Keratinocyte (primary cell): ENCODE results near the gene TMTC2. TPM values are rescaled to one million over a fixed set of nuclear protein-coding genes. Genes with fewer than 3 reads are reported as not detected.
A peak's percentile ranks its signal among the peaks of the same experiment; 100 is the strongest.

Source experiments
- DNase-seq: peaks from one replicate; pipeline ENCODE4 v3.0.0-alpha.2; 2011; ENCODE audit warnings: low read depth, missing footprints, low spot score
- FAIRE-seq: peaks from 2 replicates; lab custom pipeline; 2011; peaks lifted over from hg19 to GRCh38; lab: Jason Lieb, UNC
- H2AFZ ChIP-seq: 2 replicates; pipeline ENCODE4 v1.6.0; 2012; ENCODE audit warnings: low read length, control low read depth, inconsistent platforms; ENCODE audit not compliant: control insufficient read depth
- H3K27ac ChIP-seq: 2 replicates; pipeline ENCODE4 v1.5.1; 2011; ENCODE audit warnings: low read length; ENCODE audit not compliant: control insufficient read depth, insufficient read depth
- H3K27me3 ChIP-seq: 3 replicates; pipeline ENCODE4 v1.6.0; 2011; ENCODE audit warnings: low read length; ENCODE audit not compliant: control insufficient read depth, insufficient read depth; ENCODE audit errors: extremely low read depth
- H3K36me3 ChIP-seq, 2 experiments: 2 replicates in 1 of 2; 3 replicates in 1 of 2; pipeline ENCODE4 v1.5.1; 2011; ENCODE audit warnings: low read length in 2 of 2, mild to moderate bottlenecking in 1 of 2; ENCODE audit not compliant: control insufficient read depth in 2 of 2, insufficient read depth in 2 of 2; ENCODE audit errors: extremely low read depth in 1 of 2
- H3K4me1 ChIP-seq: 3 replicates; pipeline ENCODE4 v1.5.1; 2011; ENCODE audit warnings: low read length; ENCODE audit not compliant: control insufficient read depth, insufficient read depth; ENCODE audit errors: extremely low read depth
- H3K4me2 ChIP-seq: 3 replicates; pipeline ENCODE4 v1.6.0; 2011; ENCODE audit warnings: low read depth, low read length; ENCODE audit not compliant: control insufficient read depth, insufficient read depth; ENCODE audit errors: extremely low read depth
- H3K4me3 ChIP-seq, 3 experiments: fragments of 200-600 bp in 1 of 3; sonication (generic) in 1 of 3; 2 replicates in 2 of 3; 3 replicates in 1 of 3; pipeline ENCODE4 v1.5.1; 2011 to 2016; ENCODE audit warnings: low read length in 3 of 3, mild to moderate bottlenecking in 3 of 3, control low read depth in 2 of 3, inconsistent platforms in 1 of 3, low read depth in 1 of 3, mixed read lengths in 1 of 3, mixed run types in 1 of 3, moderate library complexity in 1 of 3; ENCODE audit not compliant: control insufficient read depth in 2 of 3, insufficient read depth in 2 of 3; ENCODE audit errors: extremely low read depth in 1 of 3
- H3K79me2 ChIP-seq: 2 replicates; pipeline ENCODE4 v1.6.0; 2012; ENCODE audit warnings: low read length; ENCODE audit not compliant: control insufficient read depth, insufficient read depth
- H3K9ac ChIP-seq: 3 replicates; pipeline ENCODE4 v1.6.0; 2011; ENCODE audit warnings: low read length; ENCODE audit not compliant: control insufficient read depth, insufficient read depth; ENCODE audit errors: extremely low read depth
- H3K9me1 ChIP-seq: 3 replicates; pipeline ENCODE4 v1.6.0; 2011; ENCODE audit warnings: low read length; ENCODE audit not compliant: control insufficient read depth, insufficient read depth; ENCODE audit errors: extremely low read depth
- H3K9me3 ChIP-seq: 2 replicates; pipeline ENCODE4 v1.5.1; 2012; ENCODE audit warnings: low read depth, low read length; ENCODE audit not compliant: control insufficient read depth
- H4K20me1 ChIP-seq: 3 replicates; pipeline ENCODE4 v1.6.0; 2011; ENCODE audit warnings: low read length; ENCODE audit not compliant: control insufficient read depth, insufficient read depth; ENCODE audit errors: extremely low read depth
- CTCF ChIP-seq, 3 experiments: IDR thresholded peaks in 1 of 3; conservative IDR thresholded peaks in 1 of 3; optimal IDR thresholded peaks in 1 of 3; 2 replicates in 2 of 3; 3 replicates in 1 of 3; pipeline versions ENCODE3 to v1.5.1; 2011; ENCODE audit warnings: low read length in 3 of 3, mild to moderate bottlenecking in 3 of 3, moderate library complexity in 2 of 3, control low read depth in 1 of 3, inconsistent platforms in 1 of 3; ENCODE audit not compliant: insufficient read depth in 2 of 3; ENCODE audit errors: extremely low read depth in 1 of 3
- EZH2 ChIP-seq: IDR thresholded peaks from one replicate; pipeline ENCODE4 v1.6.1; 2012; ENCODE audit warnings: inconsistent platforms, mild to moderate bottlenecking, low read length, moderate library complexity
- dilution Hi-C: fragments of 300-500 bp; cut with MboI; formaldehyde crosslinking; loops from one replicate; pipeline ENCODE4 v1.7.0; 2020; ENCODE audit warnings: low sequenced_read_pairs; ENCODE audit not compliant: extremely low pct_ligation_motif_present
- polyA plus RNA-seq, 5 experiments: library from polyadenylated mRNA; depleted of rRNA in 3 of 5; stranded (reverse) in 3 of 5; stranded (forward) in 1 of 5; unstranded in 1 of 5; fragments of >200 nt; gene quantifications; 1 replicate in 1 of 5; 2 replicates in 3 of 5; 3 replicates in 1 of 5; pipeline versions ENCODE4 v1.2.1 to v1.2.3, GENCODE V29; 2011 to 2012; ENCODE audit warnings: missing spikeins in 2 of 5, low read depth in 1 of 5, low replicate concordance in 1 of 5

TMTC2 gene
- polyA plus RNA-seq, 1 donor (not counting 4 experiments of a cell fraction or from before 2014, with no cell fraction given), result 3.8 TPM

- H2AFZ ChIP-seq, result no peak overlapping the region
- H3K9me3 ChIP-seq, result no peaks in the 10 kb centered on the region
- H3K4me2 ChIP-seq, result no peak overlapping the region
- no peaks in the 10 kb centered on the region for H3K4me1 ChIP-seq
- DNase-seq (no peak), FAIRE-seq (no peak)
- no peaks in the 10 kb centered on the region for H3K79me2 ChIP-seq
- H4K20me1 ChIP-seq, result no peaks in the 10 kb centered on the region
- no peak for TF ChIP-seq EZH2
- TF ChIP-seq CTCF (optimal IDR thresholded peaks at IDR 0.05 in 1 of 3, IDR thresholded peaks at IDR 0.05 in 1 of 3, conservative IDR thresholded peaks at IDR 0.05 in 1 of 3; ENCODE audit: extremely low read depth in 1 of 3, insufficient read depth in 2 of 3, low read length in 3 of 3), result no peak
- dilution Hi-C loops, result no loop called here
- H3K9me1 ChIP-seq, result no peaks in the 10 kb centered on the region
- H3K4me3 ChIP-seq, result no peak overlapping the region
- no peaks in the 10 kb centered on the region for H3K36me3 ChIP-seq
- no peak overlapping the region for H3K9ac ChIP-seq
- no peaks in the 10 kb centered on the region for H3K27me3 ChIP-seq
- H3K27ac ChIP-seq, result no peak overlapping the region
These were observed 44.3 kb downstream of the TMTC2 start for GRCh38 chr12:82730953-82731459.

- Histone ChIP-seq H3K36me3 (no peaks in the 10 kb centered on the region), H3K4me3 (no peak overlapping the region), H3K9me1 (no peaks in the 10 kb centered on the region), H3K4me1 (peaks cover 18% of the 10 kb centered on the region), H3K9ac (peak overlapping the region; percentile 19), H3K4me2 (peak overlapping the region; percentile 57), H3K27ac (peak overlapping the region; percentile 53), H3K79me2 (no peaks in the 10 kb centered on the region), H4K20me1 (no peaks in the 10 kb centered on the region), H3K27me3 (no peaks in the 10 kb centered on the region), H3K9me3 (no peaks in the 10 kb centered on the region), H2AFZ (peak overlapping the region; percentile 75)
- FAIRE-seq (peak; percentile 97), DNase-seq (peak; percentile 32)
- dilution Hi-C loops, result no loop called here
- TF ChIP-seq EZH2, result no peak
- TF ChIP-seq CTCF (optimal IDR thresholded peaks at IDR 0.05 in 1 of 3, IDR thresholded peaks at IDR 0.05 in 1 of 3, conservative IDR thresholded peaks at IDR 0.05 in 1 of 3; ENCODE audit: extremely low read depth in 1 of 3, insufficient read depth in 2 of 3, low read length in 3 of 3), result no peak
These were observed 53.7 kb downstream of the TMTC2 start for GRCh38 chr12:82740129-82741000.
